Caki2 (cell line): ENCODE data around the gene CLSTN2. TPM values are rescaled to one million over a fixed set of nuclear protein-coding genes. Genes with fewer than 3 reads are reported as not detected.

Experiments used
- DNase-seq: peaks from one replicate; pipeline ENCODE4 v3.0.0-alpha.2; 2015; ENCODE audit warnings: low read depth
- in situ Hi-C: cut with HindIII; loops from 2 replicates; pipeline ENCODE4 v1.10.0; 2016; ENCODE audit warnings: low sequenced_read_pairs, low pct_unique_long_range_greater_than_20kb, mixed read lengths
- total RNA-seq: library from RNA; depleted of rRNA; stranded (reverse); fragments of >200 nt; shearing (Covaris generic); gene quantifications from 2 replicates; pipeline ENCODE4 v1.2.3, GENCODE V29; 2014; ENCODE audit warnings: low replicate concordance

The CLSTN2 gene
- total RNA-seq, 1 experiment from 2014 or later: 37.8 TPM

DNA sequence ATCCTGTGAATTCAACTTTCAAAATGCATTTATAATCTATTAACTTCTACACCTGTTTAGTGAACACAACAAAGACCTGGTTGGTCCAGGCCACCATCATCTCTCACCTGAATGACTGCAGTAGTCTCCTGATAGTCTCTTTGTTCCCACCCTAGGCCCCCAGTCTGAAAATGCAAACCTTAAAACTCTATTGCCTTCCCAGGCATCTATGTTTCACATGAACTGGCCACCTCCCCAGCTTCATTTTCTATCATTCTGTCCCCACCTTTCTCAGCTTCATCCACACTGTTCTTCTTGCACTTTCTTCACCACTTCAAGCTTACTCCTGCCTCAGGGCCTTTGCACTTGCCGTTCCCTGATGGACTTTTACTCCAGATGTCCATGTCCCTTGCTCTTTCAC lies 45.0 kb downstream of the CLSTN2 start:
- in situ Hi-C loops: no loop called here
- DNase-seq: no peak

DNA sequence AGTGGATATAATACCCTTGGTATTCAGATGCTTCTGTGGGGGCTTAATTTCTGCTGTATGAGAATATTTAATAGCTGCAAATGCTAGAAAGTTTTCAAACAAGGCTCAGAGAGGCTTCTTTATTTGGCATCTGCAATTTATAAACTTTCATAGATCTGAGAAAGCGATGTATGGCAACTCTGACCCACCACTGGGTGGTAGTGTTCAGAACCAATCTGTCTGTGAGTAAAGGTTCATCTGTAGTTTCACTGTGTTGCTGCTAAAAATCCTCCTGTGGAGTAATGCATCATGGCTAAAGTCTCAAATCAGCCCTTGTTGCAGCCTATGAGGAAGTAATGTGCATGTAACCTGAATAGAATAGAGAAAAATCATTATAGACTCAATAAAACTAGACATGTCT lies 47.4 kb downstream of the CLSTN2 start:
- DNase-seq: no peak
- in situ Hi-C loops: no loop called here

DNA sequence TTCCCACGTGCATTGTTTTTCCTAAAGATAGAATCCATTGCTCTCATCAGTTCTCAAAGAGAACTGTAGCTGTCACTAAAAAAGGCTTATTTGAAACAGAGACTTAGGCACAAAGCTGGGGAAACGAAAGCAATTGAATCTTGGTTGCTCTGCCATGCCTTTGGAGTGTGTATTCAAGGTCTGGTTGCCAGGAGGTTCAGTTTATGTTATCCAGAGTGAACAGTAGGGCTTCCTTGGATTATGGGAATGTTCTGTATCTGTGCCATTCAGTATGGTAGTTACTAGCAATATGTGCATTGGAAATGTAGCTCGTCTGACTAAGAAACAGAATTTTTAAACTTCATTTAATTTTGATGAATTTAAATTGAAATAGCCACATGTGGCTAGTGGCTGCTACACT lies 50.6 kb downstream of the CLSTN2 start:
- in situ Hi-C loops: no loop called here
- no peak for DNase-seq

DNA sequence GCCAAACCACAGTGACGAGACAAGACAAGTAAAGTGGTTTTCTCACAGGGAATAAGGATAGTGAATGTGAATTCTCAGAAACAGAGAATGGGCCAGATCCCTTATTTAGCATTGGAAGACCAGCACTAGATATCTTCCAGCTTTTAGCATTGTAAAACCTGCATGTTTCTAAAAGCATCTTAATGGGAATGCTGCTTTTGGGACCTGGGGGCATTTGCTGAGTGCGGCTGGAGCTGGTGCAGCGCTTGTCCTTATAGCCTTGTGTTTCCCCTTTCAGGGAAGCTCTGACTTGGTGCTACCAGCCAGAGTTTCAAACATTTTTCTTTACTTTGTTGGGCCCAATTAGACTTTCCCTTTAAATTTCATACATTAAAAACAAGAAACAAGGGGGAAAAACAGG lies 52.9 kb downstream of the CLSTN2 start:
- DNase-seq: no peak
- in situ Hi-C loops: no loop called here

DNA sequence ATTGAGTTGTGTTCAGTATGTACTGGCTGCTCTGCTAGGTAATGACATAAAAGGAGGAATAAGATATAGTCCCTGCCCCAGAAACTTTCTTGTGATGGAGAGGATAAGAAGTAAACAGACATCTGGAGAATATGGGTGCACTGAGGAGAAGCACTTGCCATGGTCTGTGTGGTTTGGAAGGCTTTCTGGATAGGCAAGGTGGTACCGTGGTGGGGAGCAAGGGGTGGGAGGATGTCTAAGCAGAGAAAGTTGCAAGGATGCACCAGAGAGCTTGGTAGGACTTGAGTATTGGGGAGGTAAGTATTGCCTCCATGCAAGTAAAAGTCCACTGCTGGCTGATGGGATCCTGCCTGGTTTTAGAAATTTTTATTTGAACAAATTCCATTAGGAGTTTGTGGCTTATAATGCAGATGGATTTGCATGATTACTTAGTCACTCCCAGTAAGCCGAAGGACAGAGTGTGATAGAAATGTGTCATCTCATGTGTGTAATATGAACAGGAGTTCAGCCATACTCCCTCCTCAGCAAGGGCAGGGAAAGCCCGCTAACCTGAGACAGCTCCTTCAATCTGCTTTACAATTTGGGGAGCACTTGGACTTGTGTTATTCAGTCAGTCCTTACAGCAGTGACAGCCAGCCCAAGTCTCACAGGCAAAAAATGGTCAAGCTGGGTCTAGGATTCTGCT lies 53.6 kb downstream of the CLSTN2 start:
- DNase-seq: no peak

DNA sequence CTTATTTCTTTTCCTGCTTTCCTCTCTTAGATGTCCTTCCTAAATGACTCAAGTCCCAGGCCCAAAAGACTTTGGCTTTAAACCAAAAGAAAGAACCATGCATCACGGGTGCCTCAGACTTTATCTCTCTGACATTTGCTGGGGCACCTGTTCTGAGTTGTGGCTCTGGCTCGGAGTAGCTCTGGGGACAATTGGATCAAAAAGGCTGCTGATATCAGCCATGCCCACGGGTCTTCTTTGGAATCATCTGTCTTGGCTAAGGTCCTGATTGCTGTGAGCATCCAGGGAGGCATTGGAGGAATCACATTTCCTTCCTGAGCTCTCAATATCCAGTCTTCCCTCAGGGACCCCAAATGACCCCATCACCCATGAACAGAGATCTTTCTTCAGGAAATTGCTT lies 59.9 kb downstream of the CLSTN2 start:
- in situ Hi-C loops: no loop called here
- DNase-seq: no peak

More for the DNA sequence above, 53.6 kb downstream of the CLSTN2 start:
- in situ Hi-C loops: no loop called here

DNA sequence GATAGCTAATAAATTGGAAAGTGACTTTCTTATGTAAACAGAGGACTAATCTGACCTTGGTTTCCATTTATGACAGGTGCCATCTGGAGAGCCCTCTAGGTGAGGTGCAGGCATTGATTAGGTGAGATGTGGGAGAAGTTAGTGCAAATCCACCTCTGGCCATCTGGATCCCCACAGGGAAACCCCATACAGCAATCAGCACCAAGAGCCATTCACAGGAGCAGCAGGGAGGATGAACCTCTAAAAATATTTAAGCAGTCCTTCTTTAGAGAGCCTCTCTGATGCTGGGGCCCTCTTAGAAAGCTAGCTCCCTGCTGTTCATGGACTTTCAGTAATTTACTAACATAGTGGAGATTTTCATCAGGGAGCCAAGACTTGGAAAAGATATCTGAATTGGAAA lies 69.3 kb downstream of the CLSTN2 start:
- in situ Hi-C loops: no loop called here
- no peak for DNase-seq

DNA sequence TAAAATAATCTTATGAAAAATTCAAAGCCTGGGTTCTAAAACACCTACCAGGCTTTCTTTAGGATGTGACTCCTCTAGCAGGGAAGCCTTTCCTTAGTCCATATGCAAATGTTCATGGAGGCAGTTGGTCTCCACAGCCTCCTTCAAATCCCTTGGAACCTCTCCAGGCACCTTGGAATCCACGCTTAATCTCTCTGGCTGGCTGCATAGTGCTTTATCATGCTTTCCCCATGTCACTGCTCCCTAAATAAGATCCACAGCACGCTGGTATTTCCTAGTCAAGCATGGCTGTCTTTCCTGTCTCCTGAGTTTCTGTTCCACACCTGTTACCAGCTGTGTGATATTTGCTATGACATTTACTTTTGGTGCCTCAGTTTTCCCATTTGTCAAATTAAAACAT lies 71.3 kb downstream of the CLSTN2 start:
- in situ Hi-C loops: no loop called here
- no peak for DNase-seq

DNA sequence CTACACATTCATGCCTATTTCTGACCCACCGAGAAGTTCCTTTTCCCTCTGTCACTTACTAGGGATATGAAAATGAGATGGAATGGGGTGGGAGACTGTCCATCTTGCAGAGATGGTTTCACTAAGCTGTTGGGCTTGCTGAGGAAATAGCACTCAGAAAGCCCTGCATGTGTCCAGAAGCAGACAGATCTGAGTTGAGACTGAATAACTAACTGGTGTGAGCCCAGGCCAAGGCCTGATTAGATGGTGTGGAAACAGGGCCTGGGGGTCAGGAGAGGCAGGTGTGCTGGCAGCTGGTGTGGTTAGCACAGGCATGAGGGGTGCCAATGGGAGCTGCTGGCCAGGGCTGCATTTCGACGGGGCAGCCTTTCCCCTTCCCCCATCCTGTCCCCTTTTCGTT lies 72.1 kb downstream of the CLSTN2 start:
- DNase-seq: no peak
- in situ Hi-C loops: no loop called here

DNA sequence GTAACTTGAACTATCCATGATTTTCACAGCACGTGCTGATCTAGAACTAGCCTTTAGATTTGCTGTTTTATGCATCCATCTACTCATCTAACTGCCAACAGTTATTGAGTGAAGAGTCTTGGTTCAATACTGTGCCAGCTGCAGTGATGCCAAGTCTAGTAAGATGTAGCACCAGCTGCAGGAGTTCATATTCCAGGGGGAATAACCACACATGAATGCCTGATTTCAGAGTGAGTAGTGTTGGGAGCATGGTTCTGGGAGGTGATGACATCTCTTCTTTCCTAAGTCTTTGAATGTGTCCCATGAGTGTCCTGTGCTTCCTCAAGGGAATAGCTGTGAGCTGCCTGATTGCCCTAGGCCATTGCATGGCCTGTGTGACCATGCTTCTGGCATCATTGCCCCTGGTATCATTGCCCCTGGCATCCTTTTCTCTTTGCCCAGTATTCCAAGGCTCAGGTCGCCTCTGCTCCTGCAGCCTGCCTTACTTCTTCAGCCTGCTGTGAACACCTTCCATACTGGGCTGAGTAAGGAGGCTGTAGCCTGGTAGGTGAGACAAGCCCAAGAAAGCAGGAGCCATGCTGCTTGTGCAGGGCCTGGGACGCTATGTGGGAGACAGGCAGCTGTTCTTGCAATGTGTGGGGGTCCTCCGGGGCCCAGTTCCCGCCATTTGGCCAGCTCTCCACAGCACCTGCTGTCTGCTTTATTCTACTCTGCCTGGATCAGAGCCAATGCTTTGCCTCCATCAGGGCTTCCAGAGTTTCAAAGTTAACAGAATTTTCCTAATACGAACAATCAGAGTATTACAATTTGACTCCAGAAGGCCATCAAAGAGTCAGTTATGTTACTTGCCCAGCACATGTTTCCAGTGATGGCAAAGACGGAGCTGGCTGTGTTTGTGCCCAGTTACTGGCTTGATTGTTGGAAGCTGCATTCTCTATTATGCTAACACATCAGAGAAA lies 73.2 kb downstream of the CLSTN2 start:
- in situ Hi-C loops: no loop called here

DNA sequence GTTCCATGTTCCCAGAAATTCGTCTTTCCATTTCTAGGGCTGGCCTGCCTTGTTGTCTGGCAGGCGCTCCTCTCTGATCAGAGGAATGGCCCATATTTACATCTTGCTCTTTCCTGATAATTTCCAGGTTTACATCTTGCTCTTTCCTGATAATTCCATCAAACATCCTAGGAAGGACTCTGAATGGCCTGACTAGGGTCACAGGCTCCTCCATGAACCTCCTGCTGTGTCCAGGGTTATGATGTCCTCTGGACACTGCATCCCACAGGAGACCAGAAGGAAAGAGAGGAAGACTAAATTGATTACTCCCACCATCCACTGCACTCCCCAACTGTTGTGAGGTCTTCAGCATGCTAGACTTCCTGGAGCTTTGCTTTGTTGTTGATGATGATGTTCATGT lies 75.4 kb downstream of the CLSTN2 start:
- in situ Hi-C loops: no loop called here
- no peak for DNase-seq

More for the DNA sequence above, 73.2 kb downstream of the CLSTN2 start:
- no peak for DNase-seq

DNA sequence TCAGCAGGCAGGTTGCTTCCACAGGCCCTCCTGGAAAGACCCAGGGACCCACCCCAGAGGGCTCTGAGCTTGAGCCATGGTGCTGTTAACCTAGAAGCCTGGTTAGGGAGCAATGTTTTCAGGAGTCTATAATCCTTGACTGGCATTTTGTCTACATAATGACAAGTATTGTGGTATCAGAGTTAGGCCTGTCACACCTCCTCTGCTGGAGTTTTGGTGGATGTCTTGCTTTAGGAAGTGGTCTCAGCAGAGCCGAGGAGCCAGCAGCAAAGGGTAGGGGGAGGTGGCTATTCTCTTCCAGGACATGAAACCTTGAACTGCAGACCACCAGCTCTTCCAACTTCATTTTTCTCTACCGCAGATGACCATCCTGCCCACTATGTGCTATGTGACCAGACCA lies 76.1 kb downstream of the CLSTN2 start:
- no peak for DNase-seq
- in situ Hi-C loops: no loop called here

DNA sequence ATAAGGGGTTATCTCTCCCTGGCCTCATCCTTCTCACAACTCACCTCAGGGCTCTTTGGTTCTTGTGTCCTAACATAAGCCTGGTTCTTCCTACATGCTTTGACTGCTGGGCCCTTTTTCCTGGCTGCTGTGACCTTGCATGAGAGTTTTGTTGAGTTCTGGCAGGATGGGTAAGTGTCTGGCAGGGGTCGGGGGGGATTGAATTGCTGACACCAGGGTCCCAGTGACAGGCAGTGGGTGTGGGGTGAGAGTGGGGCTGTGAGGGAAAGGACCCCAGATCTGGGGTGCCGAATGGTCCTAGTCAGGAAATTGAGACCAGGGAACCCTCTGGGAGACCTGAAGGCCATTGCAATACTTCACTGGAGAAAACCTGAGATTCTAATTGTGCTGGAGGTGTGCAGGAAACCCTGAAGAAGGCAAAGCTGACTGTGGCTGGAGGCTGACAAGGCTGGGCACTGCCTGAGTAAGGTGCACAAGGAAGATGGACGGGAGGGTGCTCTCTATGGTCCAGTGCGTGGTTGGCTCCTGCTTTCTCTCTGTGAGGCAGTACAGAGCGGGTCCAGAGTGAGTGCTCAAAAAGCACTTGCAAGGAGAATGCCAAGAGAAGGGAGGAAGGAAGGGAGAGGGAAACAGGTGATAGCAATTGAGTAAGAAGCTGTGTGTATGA lies 76.8 kb downstream of the CLSTN2 start:
- in situ Hi-C loops: no loop called here
- DNase-seq: no peak

DNA sequence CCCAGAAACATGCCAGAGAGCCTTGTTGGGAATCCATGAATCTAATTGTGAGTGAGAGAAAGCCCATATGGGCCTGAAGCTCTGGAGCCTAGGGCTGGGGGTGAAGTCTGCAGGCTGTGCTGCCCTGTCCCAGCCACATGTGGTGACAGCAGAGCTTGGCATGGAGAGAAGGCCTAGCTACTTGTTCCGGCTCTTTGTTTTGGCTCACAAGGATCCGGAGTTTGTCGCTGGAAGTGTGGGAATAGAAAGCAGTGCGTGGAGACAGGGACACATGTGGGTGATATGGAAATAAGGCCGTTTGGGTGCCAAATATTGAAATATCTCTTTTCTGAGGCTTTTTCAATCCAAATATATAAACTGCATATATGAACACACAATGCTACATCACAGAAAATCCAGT lies 78.2 kb downstream of the CLSTN2 start:
- DNase-seq: no peak
- in situ Hi-C loops: no loop called here

DNA sequence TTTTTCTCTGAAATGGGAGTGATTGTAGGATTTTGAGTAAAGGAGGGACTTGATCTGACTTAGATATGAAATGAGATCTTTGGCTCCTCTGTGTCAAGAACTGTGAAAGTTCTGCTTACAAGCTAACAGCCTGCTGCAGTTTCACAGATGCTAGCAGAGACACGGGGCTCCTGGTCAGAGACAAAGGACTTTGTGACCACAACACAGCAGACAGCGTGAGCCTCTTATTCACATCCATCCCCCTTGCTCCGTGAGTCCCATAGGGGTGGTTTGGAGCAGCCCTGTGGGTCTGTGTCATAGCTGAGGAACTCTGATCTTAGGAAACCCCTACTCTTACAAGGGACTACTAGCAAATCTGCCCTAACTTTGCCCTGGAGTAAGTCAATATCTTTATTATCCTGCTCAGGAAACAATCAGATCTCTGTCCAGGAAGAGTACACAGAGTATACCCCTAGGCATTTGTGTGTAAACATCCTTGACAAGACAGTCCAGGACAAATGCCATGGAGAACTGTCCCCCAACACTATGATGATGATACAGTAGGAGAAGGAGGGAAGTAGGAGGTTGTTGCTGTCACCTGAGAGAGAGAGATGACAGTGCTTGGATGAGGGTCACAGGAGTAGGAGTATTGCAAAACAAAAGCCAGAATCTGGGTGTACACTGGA lies 80.0 kb downstream of the CLSTN2 start:
- in situ Hi-C loops: no loop called here
- no peak for DNase-seq

DNA sequence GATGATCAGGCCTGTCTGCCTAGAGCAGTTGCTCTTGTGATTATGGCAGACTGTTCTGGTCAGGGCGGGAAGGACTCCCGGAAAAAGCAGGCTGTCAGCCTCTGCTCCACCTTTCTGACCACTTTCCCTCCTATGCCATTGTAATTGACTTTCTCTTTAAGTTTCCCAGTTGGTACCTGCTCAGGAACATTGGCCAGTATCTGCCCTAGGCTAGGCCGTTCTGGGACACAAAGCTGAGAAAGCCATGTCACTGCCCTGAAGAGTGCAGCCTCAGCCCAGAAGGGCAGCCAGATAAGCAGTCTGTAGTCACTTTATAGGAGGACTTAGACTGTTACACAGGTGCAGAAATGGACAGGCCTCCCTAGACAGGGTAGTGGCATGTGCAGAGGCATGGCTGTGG lies 80.8 kb downstream of the CLSTN2 start:
- in situ Hi-C loops: no loop called here
- no peak for DNase-seq

DNA sequence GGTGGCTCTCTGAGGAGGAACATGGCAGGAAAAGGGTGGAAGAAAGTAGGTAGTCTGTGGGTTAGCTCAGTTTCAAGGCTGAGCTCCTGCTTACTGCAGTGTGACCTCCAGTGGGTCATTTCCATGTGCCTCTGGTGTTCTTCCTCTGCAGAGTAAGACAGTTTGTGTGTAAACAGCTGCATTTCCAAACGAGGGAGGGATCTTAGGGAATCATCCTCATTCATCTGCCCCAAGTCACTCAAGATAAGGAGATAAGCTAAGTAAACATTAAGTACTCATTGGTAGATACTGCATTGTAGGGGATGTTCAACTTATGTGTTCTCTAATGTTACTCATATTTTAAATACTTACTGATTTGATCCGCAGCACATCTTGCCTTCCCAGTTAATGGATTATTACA lies 83.6 kb downstream of the CLSTN2 start:
- in situ Hi-C loops: no loop called here
- DNase-seq: no peak

DNA sequence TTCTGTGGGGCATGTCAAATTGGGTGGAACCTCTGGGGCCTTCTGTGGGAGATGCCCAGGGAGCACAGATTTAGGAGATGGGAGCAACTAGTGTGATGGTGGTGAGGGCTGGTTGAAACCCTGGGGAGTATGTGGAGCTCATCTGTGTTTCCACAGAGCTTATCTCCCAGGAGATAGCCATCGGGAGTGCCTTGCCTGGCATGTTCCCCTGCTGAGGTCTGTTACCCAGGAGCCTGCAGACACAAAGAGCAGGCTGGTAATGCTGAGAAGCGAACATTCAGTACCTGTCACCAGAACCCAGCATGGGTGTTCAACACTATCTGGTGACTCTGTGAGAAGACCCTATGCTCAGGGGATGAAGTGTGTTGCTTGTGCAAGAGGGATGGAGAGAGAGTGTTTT lies 85.0 kb downstream of the CLSTN2 start:
- no peak for DNase-seq
- in situ Hi-C loops: no loop called here

DNA sequence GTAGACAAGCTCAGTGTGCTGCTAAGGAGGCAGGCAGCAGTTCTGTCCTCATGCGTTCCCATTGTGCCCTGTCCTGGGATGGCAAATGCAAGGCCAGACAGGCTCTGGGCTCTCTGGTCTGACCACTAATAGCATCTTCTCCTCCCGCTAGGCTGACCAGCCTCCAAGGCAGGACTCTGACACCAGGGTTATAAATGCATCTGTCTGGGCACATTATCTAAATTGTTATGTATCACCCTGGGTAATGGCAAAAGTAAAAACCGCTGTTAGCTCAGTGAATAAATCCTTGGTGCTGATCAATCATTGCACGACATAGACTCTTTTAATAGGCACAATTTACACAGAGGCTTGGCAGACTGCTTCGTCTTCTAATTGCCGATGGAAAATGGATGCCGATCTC lies 85.6 kb downstream of the CLSTN2 start:
- no peak for DNase-seq
- in situ Hi-C loops: no loop called here
